ENCODE measurements around the gene RSPH10B2. TPM values are rescaled to one million over a fixed set of nuclear protein-coding genes. Genes with fewer than 3 reads are reported as not detected.

RSPH10B2 gene
- total and polyA plus RNA-seq, 9 of the 15 experiments (the other 6 are each of a cell fraction or from before 2014, with no cell fraction given), result 0.04 to 0.11 (median 0.08) TPM; not detected in 5

- TF ChIP-seq ZBTB12 (CRISPR knock-in tag; IDR thresholded peaks at IDR 0.05), result no peak
- no peak for TF ChIP-seq ZNF316 (IDR thresholded peaks at IDR 0.05)
- TF ChIP-seq PML (IDR thresholded peaks at IDR 0.05; ENCODE audit: low read length), result no peak
- TF ChIP-seq NFIX (CRISPR knock-in tag; IDR thresholded peaks at IDR 0.05; ENCODE audit: low read depth), result no peak
- TF ChIP-seq SLC30A9 (CRISPR knock-in tag; IDR thresholded peaks at IDR 0.05), result no peak
- no peak; the same call in 1 of the 2 replicates for TF ChIP-seq DMBX1 (CRISPR knock-in tag; IDR thresholded peaks at IDR 0.05; ENCODE audit: borderline replicate concordance)
- no peak for TF ChIP-seq CCNT2 (IDR thresholded peaks at IDR 0.05; ENCODE audit: borderline replicate concordance, extremely low read depth, insufficient read length, low read depth, low read length)
- TF ChIP-seq CBX2 (IDR thresholded peaks at IDR 0.05; ENCODE audit: insufficient read depth, low read length, poor library complexity, severe bottlenecking), result no peak
- no peak for TF ChIP-seq FOXK1 (CRISPR knock-in tag; IDR thresholded peaks at IDR 0.05; ENCODE audit: borderline replicate concordance)
- no peak for TF ChIP-seq RBM34 (IDR thresholded peaks at IDR 0.05; ENCODE audit: borderline replicate concordance, insufficient read depth, low read length)
- TF ChIP-seq ZNF668 (CRISPR knock-in tag; IDR thresholded peaks at IDR 0.05), result no peak
- peak; percentile 48; the same call in 1 of the 2 replicates for TF ChIP-seq ZNF395 (CRISPR knock-in tag; IDR thresholded peaks at IDR 0.05)
- TF ChIP-seq MITF (IDR thresholded peaks at IDR 0.05), result no peak
- TF ChIP-seq IRF9 (tag; IDR thresholded peaks at IDR 0.05), result no peak
- TF ChIP-seq HNRNPUL1 (IDR thresholded peaks at IDR 0.05; ENCODE audit: low read length), result no peak
- no peak for TF ChIP-seq SP2 (IDR thresholded peaks at IDR 0.05; ENCODE audit: extremely low read depth, low read depth, low read length, poor library complexity, severe bottlenecking)
- TF ChIP-seq GABPB1 (CRISPR knock-in tag; IDR thresholded peaks at IDR 0.05), result peak; percentile 97
- no peak for TF ChIP-seq RBM22 (IDR thresholded peaks at IDR 0.05; ENCODE audit: low read depth, low read length, poor library complexity, severe bottlenecking)
- no peak for TF ChIP-seq ZNF121 (CRISPR knock-in tag; conservative IDR thresholded peaks at IDR 0.05)
- TF ChIP-seq TEAD1 (CRISPR knock-in tag; IDR thresholded peaks at IDR 0.05), result peak; percentile 61 to 94; a peak in 3 of 4 replicates
Observed at GRCh38 chr7:6706666-6707407, 47.1 kb upstream of the RSPH10B2 start, which contains the start of gene ZNF12 (continued).
